ENCODE results near the gene RDH13.

Gene RDH13

DNA sequence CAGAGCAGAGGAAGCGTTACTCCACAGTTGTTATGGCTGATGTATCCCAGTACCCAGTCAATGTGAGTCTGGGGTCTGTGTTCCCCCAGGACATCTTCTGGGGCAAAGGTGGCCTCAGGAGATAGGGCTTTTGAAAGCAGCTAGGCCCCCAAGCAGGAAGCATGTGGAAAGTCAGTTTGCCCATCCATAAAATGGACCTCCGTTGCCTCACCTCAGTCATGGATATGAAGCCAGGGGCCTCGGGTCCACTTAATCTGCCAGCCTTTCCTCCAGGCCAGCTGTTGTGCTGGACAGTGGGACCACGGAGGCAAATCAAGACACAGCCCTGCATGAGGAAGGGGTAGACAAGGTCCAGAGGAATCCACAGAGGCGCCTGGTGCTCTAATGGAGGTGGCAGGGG is 16.0 kb upstream of the RDH13 start:
- TF ChIP-seq, protein P1, sequence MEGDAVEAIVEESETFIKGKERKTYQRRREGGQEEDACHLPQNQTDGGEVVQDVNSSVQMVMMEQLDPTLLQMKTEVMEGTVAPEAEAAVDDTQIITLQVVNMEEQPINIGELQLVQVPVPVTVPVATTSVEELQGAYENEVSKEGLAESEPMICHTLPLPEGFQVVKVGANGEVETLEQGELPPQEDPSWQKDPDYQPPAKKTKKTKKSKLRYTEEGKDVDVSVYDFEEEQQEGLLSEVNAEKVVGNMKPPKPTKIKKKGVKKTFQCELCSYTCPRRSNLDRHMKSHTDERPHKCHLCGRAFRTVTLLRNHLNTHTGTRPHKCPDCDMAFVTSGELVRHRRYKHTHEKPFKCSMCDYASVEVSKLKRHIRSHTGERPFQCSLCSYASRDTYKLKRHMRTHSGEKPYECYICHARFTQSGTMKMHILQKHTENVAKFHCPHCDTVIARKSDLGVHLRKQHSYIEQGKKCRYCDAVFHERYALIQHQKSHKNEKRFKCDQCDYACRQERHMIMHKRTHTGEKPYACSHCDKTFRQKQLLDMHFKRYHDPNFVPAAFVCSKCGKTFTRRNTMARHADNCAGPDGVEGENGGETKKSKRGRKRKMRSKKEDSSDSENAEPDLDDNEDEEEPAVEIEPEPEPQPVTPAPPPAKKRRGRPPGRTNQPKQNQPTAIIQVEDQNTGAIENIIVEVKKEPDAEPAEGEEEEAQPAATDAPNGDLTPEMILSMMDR (IDR thresholded peaks at IDR 0.05), result no peak

- TF ChIP-seq, protein P1 (IDR thresholded peaks at IDR 0.05), result no peak
Observed at GRCh38 chr19:55077106-55077505, 14.2 kb upstream of the RDH13 start.

GRCh38 chr19:55076321-55076720 is 13.4 kb upstream of the RDH13 start:
- TF ChIP-seq, protein P1 (IDR thresholded peaks at IDR 0.05), result no peak

- TF ChIP-seq, protein P1 (IDR thresholded peaks at IDR 0.05), result no peak
Observed at GRCh38 chr19:55075371-55075998, 12.5 kb upstream of the RDH13 start, which contains the start of gene EPS8L1. Gene EPS8L1 (plus strand): TSS chr19:55075869. CDS start chr19:55076445, 576 bp downstream.

DNA sequence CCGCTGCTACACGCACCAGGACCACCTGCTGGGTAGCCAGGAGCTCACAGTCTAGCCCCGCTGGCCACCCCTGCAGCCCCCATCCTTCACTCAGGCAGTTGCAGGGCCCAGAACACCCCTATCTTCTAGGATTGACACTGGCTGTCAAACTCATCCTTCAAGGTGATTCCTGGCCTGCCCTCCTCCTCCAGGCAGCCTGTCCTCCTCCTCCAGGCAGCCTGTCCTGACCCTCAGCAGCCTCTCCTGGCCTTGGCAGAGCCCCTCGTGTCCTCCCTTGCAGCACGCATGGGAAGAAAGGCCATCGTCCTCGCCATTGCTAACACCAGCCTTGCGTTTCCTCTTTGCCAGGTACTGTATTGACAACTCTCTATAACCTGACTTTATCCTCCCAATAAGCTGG is 9.0 kb upstream of the RDH13 start:
- TF ChIP-seq, protein P1 (IDR thresholded peaks at IDR 0.05), result no peak

GRCh38 chr19:55071129-55071502 is 8.2 kb upstream of the RDH13 start:
- TF ChIP-seq, protein P1 (IDR thresholded peaks at IDR 0.05), result no peak

DNA sequence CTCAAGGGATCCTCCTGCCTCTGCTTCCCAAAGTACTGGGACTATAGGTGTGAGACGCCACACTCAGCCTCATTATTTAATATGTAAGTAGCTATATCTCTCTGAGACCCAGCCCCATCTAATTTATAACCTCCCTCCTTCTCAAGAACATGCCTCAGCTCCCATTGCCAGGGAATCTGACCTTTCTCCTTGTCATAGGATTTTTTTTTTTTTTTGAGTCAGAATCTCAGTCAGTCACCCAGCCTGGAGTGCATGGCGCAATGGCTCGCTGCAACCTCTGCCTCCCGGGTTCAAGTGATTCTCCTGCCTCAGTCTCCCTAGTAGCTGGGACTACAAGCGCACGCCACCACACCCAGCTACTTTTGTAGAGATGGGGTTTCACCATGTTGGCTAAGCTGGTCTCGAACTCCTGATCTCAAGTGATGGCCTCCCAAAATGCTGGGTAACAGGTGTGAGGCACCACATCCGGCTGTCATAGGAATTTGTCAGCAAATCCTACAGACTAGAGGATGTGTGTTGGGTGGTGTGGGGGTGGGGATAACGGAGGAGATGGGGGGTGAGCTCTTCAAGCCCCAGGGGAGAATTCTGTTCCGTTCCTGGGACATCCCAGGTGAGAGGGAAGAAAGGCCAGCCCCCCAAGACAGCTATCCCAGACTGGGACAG is 7.6 kb upstream of the RDH13 start:
- TF ChIP-seq, protein P1 (IDR thresholded peaks at IDR 0.05), result no peak

Data from LNCAP (cell line).